HG03439 (cell line): ENCODE measurements around the gene KIAA1671.
"Not testable (repeated sequence)": the region's sequence is repeated elsewhere in the genome, so short reads cannot be mapped to it uniquely, and the experiment has no call there.

Experiments
- ATAC-seq: cut with Tn5 transposase; IDR thresholded peaks from one replicate; pipeline ENCODE4 v1.9.1; 2021; ENCODE audit warnings: mild to moderate bottlenecking, moderate library complexity; ENCODE audit not compliant: unreplicated experiment

The KIAA1671 gene

DNA sequence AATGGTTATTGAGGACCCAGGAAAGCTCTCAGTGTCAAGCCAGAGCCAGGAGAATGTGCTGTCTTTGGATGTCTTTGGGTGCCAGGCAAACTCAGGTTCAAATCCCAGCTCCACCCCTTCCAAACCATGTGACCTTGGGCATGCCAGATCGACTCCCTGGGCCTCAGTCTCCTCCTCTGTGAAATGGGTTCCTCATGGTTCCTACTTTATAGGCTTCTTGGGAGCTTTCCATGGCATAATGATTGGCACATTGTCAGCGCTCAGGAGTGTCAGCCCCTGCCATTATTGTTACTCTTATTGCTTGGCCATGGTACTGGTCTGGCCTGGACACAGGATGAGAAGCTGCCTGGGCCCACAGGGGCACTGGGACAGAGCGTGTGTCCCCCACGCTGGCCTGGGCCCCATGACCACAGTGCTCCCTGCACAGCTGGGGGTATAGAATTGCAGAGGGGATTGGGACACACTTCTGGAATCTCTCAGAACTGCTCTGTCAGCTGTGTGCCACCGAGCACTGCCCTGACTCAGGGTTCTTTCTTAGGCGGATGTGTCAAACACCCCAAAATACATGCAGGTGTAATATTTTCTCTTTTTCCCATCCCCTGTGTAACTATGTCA lies 209.5 kb downstream of the KIAA1671 start:
- ATAC-seq: no peak

DNA sequence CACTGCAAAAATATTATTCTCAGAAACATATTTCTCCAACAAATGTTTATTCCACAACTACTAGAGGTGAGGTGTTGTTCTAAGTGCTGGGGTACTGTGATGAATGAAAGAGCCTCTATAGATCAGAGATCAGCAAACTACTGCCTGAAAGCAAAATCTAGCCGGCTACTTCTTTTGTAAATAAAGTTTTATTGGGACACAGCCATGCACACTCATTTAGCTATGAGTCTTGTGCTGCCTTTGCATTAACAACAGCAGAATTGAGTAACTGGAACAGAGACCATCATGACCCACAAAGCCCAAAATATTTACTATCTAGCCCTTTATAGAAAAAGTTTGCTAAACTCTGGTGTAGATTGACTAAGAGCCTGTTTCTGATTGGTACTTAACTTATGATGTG lies 210.0 kb downstream of the KIAA1671 start:
- no peak for ATAC-seq

GRCh38 chr22:25165785-25166184 lies 213.3 kb downstream of the KIAA1671 start:
- ATAC-seq: no peak

DNA sequence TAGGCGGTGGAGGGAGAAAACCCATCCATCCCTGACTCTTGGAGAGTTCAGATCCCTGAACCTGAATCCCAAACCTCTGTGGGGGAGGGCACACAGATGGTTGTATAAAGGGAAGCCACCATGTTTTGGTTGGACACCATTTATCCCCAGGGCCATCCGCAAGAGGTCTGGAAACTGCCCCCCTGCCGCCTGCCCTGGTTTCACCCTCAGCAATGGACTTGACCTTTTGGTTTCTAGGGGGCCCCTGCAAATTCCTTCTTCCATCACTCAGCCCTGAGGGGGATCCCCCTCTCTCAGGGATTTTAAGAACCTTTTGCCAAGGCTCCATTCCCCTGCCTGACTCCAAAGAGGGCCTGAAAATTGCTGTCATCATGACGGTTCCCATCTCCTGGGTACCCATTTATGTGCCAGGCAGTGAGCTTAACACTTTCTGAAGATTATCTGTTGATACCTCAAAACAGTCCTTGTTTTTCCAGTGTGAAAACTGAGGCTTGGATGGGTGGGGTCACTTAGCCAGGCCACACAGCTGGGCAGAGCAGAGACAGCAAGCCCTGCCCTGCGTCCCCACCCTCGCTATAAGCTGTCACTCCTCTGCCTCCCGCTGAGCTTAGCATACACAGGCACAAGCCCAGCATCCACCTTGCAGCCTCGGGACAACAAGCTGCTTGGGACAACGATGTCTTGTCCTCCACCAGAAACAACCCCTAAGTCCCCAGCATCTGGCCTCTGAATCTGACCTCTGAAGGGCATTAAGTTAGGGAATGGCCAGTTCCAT lies 213.9 kb downstream of the KIAA1671 start:
- ATAC-seq: no peak

- ATAC-seq: no peak
These were observed 214.6 kb downstream of the KIAA1671 start for GRCh38 chr22:25167082-25167481.

- no peak for ATAC-seq
These were observed 215.5 kb downstream of the KIAA1671 start for GRCh38 chr22:25167834-25168601.

DNA sequence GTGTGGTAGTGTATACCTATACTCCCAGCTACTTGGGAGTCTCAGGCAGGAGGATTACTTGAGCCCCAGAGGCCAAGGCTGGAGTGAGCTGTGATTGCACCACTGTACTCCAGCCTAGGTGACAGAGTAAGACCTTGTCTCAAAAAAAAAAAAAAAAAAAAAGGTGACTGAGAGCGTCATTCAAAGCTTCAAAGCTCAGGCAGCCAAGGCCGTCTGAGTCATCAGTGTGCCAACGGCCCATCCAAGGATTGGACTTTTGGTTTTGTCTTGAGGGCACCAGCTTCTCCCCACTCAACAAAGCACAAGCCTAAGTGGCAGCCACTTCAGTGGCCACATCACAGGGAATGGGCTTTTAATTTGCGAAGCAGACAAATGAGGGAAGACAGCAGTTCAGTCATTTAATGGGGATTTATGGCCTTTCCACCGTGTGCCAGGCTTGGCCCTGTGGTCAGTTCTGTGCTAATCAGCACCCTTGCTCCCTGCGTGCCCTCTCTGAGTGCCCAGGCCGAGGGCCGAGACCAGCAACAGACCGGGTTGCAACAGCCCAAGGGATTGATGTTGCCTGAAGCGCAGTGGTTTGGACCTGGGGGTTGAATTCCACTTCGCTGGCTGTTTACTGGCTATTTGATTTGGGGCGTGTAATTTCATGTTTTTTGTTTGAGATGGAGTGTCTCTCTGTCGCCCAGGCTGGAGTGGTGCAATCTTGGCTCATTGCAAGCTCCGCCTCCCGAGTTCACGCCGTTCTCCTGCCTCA lies 216.9 kb downstream of the KIAA1671 start:
- ATAC-seq: no peak

- ATAC-seq: no peak
These were observed 218.0 kb downstream of the KIAA1671 start for GRCh38 chr22:25170426-25170980.

- no peak for ATAC-seq
These were observed 219.6 kb downstream of the KIAA1671 start for GRCh38 chr22:25172153-25172552.

GRCh38 chr22:25174156-25174887 lies 221.8 kb downstream of the KIAA1671 start:
- no peak for ATAC-seq

GRCh38 chr22:25174888-25175411 lies 222.4 kb downstream of the KIAA1671 start:
- ATAC-seq: no peak

GRCh38 chr22:25176175-25176574 lies 223.7 kb downstream of the KIAA1671 start:
- ATAC-seq: no peak

GRCh38 chr22:25176799-25177198 lies 224.3 kb downstream of the KIAA1671 start:
- no peak for ATAC-seq

DNA sequence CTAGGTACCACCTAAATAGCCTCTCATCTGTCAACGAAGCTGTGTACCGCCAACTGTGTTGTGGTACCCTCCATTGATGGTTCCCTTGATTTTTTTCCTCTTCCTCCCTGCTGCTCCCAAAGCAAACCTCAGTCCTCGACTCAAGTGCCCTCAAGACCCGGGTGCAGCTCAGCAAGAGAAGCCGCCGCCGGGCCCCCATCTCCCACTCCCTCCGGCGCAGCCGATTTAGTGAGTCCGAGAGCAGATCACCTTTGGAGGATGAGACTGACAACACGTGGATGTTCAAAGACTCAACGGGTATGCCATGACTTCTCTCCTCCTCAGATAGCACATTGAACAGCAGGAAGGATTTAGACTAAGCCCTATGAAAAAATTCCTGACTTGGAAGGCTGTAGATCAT lies 224.7 kb downstream of the KIAA1671 start:
- ATAC-seq: no peak

GRCh38 chr22:25177895-25178294 lies 225.4 kb downstream of the KIAA1671 start:
- no peak for ATAC-seq

DNA sequence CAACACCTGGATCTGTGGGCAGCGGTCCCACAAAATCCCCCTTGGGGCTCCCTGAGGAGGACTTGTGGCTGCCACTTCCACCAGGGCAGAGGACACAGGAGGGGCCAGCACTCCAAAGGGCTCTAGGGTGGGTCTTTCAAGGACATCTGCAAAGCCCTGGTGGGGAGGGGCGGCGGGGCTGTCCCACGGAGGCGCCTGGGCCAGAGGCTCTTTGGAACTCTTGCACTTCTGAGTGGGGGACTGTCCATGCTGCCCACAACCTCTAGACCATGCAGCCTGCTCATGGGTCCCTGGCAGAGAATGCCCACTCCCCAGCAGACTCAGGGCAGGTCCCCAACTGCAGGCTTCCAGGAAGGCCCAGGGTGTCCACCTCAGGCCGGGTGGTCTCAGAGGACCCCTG lies 225.8 kb downstream of the KIAA1671 start:
- ATAC-seq: not testable (repeated sequence)

DNA sequence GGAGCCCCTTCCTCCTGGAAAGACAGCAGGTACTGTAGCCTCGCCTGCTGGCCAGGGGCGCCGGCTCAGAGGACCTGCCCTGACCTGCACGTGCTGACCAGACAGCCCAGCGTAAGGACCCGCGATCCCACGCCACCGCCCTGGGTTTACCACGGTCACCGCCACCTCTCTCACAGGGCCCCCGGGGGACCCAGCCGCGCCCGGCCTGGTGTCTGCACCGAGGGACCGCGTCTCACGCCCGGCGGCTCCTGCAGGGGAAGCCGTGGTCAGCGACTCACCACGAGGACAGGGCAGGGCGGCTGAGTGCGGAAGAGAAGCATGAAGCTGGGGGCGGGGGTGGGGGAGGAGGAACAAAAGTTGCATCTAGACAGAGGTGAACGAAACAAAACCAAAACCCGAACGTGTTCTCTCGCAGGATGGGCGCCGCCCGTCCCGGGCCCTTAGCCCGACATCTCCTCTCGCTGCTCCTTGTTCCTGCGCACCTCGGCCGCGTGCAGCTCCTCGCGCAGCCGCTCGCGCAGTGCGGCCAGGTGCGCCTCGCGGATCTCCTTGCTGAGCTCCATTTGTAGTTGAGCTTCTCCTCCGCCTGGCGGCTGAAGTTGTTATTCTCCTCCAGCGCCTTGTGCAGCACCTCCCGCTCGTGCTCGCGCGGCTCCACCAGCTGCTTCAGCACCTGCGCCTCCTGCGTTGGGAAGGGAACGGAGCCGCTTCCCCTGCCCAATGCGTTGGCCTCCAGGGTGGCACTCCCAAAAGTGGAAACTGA lies 226.5 kb downstream of the KIAA1671 start:
- ATAC-seq: not testable (repeated sequence)

DNA sequence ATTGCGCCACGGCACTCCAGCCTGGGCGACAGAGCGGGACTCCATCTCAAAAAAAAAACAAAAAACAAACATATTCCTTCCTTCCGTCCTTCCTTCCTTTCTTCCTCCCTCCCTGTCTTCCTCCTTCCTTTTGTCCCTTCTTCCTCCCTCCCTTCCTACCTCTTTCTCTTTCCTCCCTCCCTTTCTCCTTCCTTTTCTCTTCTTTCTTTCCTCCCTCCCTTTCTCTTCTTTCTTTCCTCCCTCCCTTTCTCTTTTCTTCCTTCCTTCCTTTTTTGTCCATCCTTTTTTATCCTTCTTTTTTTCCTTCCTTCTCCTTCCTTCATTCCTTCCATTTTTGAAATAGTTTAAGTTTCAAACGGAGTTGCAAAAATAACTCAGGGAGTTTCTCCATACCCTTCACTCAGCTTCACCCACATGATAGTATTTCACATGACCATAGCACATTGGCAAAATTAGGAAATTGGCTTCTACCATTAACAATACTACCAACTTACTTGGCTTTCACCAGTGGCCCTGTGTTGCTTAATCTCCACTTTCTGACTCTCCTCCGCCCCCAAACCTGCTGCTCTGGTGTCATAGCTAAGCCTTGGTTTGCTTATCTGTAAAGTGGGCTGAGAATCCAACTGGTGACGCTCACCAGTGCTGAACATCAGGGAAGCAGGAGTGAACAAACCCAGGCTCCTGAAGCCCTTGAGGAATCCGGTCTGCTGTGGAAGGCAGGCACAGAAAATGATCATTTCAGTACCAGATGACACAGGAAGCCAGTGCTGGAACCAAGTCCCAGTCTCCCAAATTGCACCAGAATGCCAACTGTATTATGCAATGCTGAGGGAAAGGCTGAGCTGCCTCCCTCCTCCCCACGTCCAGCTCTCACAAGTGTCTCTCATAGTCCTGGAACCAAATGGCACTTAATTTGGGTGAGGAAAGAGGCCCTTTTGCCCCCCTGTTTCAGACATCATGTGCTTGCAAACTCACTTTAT lies 229.9 kb downstream of the KIAA1671 start:
- no peak for ATAC-seq
